Fibroblast of lung (primary cell): ENCODE data around the gene CPLANE2.

Experiments
- CTCF ChIP-seq, 2 donors: IDR thresholded peaks in 1 of 2; conservative IDR thresholded peaks in 1 of 2; 1 replicate in 1 of 2; 2 replicates in 1 of 2; pipeline ENCODE4 v1.5.1; 2011 to 2012; ENCODE audit warnings: low read length in 2 of 2, control low read depth in 1 of 2, inconsistent platforms in 1 of 2, low read depth in 1 of 2, mild to moderate bottlenecking in 1 of 2
- EZH2 ChIP-seq: IDR thresholded peaks from 2 replicates; pipeline ENCODE4 v1.5.1; 2012; ENCODE audit warnings: low read length, control low read depth, mild to moderate bottlenecking; ENCODE audit errors: missing control alignments

DNA sequence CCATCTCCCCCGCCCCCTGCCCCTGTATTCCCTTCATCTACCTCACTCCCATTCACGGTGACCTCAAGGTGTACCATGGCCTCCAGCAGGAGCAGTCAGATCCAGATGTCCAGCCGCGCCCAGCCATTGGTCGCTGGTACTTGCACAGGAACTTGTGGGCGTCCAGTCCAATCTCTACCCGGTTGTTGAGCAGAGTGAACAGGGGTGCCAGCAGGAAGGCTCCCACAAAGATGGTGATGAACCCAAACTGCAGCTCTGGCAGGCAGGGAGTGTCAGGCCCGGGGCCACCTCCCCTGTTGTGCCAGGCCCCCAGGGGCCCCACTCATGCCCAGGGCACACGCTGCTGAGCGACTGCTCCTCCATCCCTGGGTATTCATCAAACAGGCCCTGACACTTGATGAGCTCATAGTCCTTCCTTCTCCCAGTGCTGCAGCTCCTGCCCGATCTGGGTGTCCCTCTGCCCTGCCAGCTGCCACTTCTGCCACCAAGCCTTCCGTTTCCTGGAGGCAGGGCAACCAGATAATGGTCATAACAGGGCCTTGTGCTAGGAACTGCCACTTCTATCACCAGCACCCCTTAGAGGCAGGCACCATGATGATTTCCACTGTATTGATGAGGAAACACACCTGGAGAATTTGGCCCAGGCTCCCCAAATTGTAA, 18.8 kb downstream of the CPLANE2 start:
- TF ChIP-seq CTCF (conservative IDR thresholded peaks at IDR 0.05 in 1 of 2, IDR thresholded peaks at IDR 0.05 in 1 of 2; ENCODE audit: low read depth in 1 of 2, low read length in 2 of 2) (no peak), EZH2 (no peak)
